Stomach (tissue), 9 donors: ENCODE data around the gene ERBB4. TPM values are rescaled to one million over a fixed set of nuclear protein-coding genes. Genes with fewer than 3 reads are reported as not detected.

ENCODE experiments used
- DNase-seq, 2 donors: peaks; one replicate each; pipeline versions ENCODE4 v3.0.0 to v3.0.0-alpha.2; 2013 to 2019
- H3K27ac ChIP-seq, 5 donors: fragments of 200-600 bp in 4 of 5; sonication (generic) in 4 of 5; one replicate each; pipeline ENCODE4 v1.5.1; 2013 to 2019; ENCODE audit warnings: mild to moderate bottlenecking in 1 of 5, moderate library complexity in 1 of 5
- H3K27me3 ChIP-seq, 3 donors: fragments of 200-600 bp; sonication (generic); one replicate each; pipeline ENCODE4 v1.5.1; 2017 to 2019; ENCODE audit warnings: mixed run types in 1 of 3
- H3K36me3 ChIP-seq, 4 donors: fragments of 200-600 bp; sonication (generic); 1 replicate in 3 of 4; 2 replicates in 1 of 4; pipeline ENCODE4 v1.5.1; 2016 to 2019
- H3K4me1 ChIP-seq, 4 donors: fragments of 200-600 bp; sonication (generic); one replicate each; pipeline ENCODE4 v1.5.1; 2016 to 2019
- H3K4me3 ChIP-seq, 4 donors: fragments of 200-600 bp; sonication (generic) in 3 of 4; one replicate each; pipeline ENCODE4 v1.5.1; 2016 to 2019; ENCODE audit warnings: mild to moderate bottlenecking in 1 of 4
- H3K9me3 ChIP-seq, 4 donors: fragments of 200-600 bp; sonication (generic); one replicate each; pipeline ENCODE4 v1.5.1; 2016 to 2019
- EP300 ChIP-seq: sonication (generic); formaldehyde crosslinking; IDR thresholded peaks from one replicate; pipeline ENCODE4 v1.6.1; 2017; ENCODE audit warnings: antibody characterized with exemption
- POLR2A ChIP-seq, 4 donors: fragments of 450-650 bp; IDR thresholded peaks; one replicate each; pipeline ENCODE4 v1.6.1; 2016; ENCODE audit warnings: antibody characterized with exemption in 4 of 4, control low read depth in 2 of 4, mild to moderate bottlenecking in 1 of 4, moderate library complexity in 1 of 4
- POLR2AphosphoS5 ChIP-seq, 3 donors: sonication (generic); formaldehyde crosslinking; IDR thresholded peaks; one replicate each; pipeline ENCODE4 v1.6.1; 2016; ENCODE audit warnings: antibody characterized with exemption in 3 of 3
- WGBS, 5 donors: extraction: QIAGEN DNeasy Blood & Tissue Kit in 3 of 5; methylation state at CpG; one replicate each; pipeline versions ENCODE4 v1.1.5 to v1.1.7; 2013 to 2018; 5-methylcytosine and 5-hydroxymethylcytosine counted together
- intact Hi-C: fragments of 100-400 bp; cut with DNase I; formaldehyde crosslinking; loops from one replicate; pipeline ENCODE4 v1.15.1; 2023; ENCODE audit warnings: low total_unique reads
- polyA plus RNA-seq, 3 donors: library from polyadenylated mRNA; stranded (reverse); fragments of 200-250 nt; gene quantifications; one replicate each; pipeline ENCODE4 v1.2.3, GENCODE V29; 2013
- total RNA-seq, 5 donors: library from RNA; depleted of rRNA; stranded (reverse); fragments of >200 nt; gene quantifications; one replicate each; pipeline versions ENCODE4 v1.1.0 to v1.2.3, GENCODE V29; 2014 to 2016
- TF ChIP-seq, protein P1 (sequence below), 7 experiments: fragments of 450-650 bp in 4 of 7; fragments of 200-600 bp in 3 of 7; sonication (generic) in 3 of 7; IDR thresholded peaks; one replicate each; pipeline ENCODE4 v1.5.1; 2016 to 2019; ENCODE audit warnings: antibody characterized with exemption in 7 of 7, control low read depth in 2 of 7, mild to moderate bottlenecking in 1 of 7
- donor health status: healthy with polysubstance abuse.
- donor health status: Bipolar disorder and iron deficiency.
- donor health status: healthy.

ERBB4 gene
- total and polyA plus RNA-seq, 8 donors: 0.12 to 2.5 (median 0.45) TPM; not detected in 1

DNA sequence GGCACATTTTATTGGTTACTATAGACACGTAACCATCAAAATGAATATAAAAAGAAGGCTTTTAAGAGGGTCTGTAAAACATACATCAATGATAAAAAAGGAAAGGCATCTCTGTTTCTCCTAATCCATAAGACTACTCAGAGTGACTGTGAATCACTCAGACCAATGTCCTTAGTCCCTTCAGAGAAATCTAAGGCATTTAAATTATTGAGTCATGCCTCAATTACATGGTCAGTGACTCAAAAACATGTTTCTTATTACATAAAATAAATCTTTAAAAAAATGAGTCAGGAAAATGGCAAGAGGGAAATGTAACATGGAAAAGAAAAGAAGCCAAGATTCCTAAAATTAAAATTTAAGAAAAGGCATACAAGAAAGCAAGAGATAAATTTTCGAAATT is 146.6 kb downstream of the ERBB4 start:
- H3K27ac ChIP-seq: no peak overlapping the region
- no peaks in the 10 kb centered on the region for H3K27me3 ChIP-seq
- TF ChIP-seq POLR2AphosphoS5 (IDR thresholded peaks at IDR 0.05): no peak
- no peak for TF ChIP-seq POLR2A (IDR thresholded peaks at IDR 0.05)
- TF ChIP-seq, protein P1, sequence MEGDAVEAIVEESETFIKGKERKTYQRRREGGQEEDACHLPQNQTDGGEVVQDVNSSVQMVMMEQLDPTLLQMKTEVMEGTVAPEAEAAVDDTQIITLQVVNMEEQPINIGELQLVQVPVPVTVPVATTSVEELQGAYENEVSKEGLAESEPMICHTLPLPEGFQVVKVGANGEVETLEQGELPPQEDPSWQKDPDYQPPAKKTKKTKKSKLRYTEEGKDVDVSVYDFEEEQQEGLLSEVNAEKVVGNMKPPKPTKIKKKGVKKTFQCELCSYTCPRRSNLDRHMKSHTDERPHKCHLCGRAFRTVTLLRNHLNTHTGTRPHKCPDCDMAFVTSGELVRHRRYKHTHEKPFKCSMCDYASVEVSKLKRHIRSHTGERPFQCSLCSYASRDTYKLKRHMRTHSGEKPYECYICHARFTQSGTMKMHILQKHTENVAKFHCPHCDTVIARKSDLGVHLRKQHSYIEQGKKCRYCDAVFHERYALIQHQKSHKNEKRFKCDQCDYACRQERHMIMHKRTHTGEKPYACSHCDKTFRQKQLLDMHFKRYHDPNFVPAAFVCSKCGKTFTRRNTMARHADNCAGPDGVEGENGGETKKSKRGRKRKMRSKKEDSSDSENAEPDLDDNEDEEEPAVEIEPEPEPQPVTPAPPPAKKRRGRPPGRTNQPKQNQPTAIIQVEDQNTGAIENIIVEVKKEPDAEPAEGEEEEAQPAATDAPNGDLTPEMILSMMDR (IDR thresholded peaks at IDR 0.05): no peak
- no peaks in the 10 kb centered on the region for H3K9me3 ChIP-seq
- no peaks in the 10 kb centered on the region for H3K36me3 ChIP-seq
- no peak for DNase-seq
- intact Hi-C loops: no loop called here
- 77 to 95% (median 82%) methylated on average over 2 of the region's 2 CpGs for WGBS, 5 donors
- no peak overlapping the region for H3K4me3 ChIP-seq
- no peaks in the 10 kb centered on the region for H3K4me1 ChIP-seq

DNA sequence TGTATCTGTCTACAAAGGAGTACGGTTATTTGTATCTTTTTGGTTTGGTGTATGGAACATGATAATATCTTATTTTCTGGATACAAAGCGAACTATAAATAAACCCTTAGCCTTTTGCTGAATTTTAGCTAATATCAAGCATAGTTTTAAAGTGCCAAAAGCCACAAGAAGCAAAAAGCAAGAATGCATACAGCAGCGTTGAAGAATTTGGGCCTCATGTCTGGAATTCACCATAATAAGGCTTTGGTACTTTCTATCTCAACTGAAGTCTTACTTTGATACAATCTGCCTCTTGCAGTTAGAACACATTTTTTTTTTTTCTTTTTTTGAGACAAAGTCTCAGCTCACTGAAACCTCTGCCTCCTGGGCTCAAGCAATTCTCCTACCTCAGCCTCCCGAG is 151.5 kb downstream of the ERBB4 start:
- TF ChIP-seq, protein P1 (IDR thresholded peaks at IDR 0.05): no peak
- no peak for TF ChIP-seq POLR2AphosphoS5 (IDR thresholded peaks at IDR 0.05)
- no peak for TF ChIP-seq EP300
- no peak for TF ChIP-seq POLR2A (IDR thresholded peaks at IDR 0.05)
- Histone ChIP-seq H3K9me3 (no peaks in the 10 kb centered on the region), H3K4me3 (no peak overlapping the region), H3K4me1 (no peaks in the 10 kb centered on the region), H3K36me3 (no peaks in the 10 kb centered on the region), H3K27ac (no peak overlapping the region), H3K27me3 (no peaks in the 10 kb centered on the region)
- no peak for DNase-seq
- intact Hi-C loops: no loop called here
- 87 to 93% (median 90%) methylated on average over 4 of the region's 4 CpGs for WGBS, 5 donors

DNA sequence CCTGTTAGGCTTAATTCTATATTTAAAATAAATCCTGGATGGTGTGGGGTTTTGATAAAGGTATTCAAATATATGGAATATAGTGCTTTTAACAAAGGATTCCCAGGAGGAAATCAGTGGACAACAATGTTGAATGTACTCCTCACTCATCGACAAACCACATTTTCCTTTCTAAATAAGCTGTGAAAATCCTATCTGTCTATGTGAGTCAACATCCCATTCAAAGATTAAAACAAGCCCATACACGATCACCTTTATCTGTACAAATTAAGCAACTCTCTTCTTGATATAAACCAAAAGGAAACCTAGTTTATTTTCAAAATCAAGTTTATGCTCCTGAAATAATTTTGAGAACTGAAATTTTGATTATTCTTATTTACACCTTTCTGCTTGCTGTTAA is 153.4 kb downstream of the ERBB4 start:
- TF ChIP-seq POLR2A (IDR thresholded peaks at IDR 0.05) (no peak), POLR2AphosphoS5 (IDR thresholded peaks at IDR 0.05) (no peak), EP300 (no peak)
- TF ChIP-seq, protein P1 (IDR thresholded peaks at IDR 0.05): no peak
- Histone ChIP-seq H3K27ac (no peak overlapping the region), H3K36me3 (no peaks in the 10 kb centered on the region), H3K9me3 (no peaks in the 10 kb centered on the region), H3K27me3 (no peaks in the 10 kb centered on the region), H3K4me3 (no peak overlapping the region), H3K4me1 (no peaks in the 10 kb centered on the region)
- no peak for DNase-seq
- 30 to 52% (median 36%) methylated on average over 2 of the region's 2 CpGs for WGBS, 5 donors
- intact Hi-C loops: no loop called here

DNA sequence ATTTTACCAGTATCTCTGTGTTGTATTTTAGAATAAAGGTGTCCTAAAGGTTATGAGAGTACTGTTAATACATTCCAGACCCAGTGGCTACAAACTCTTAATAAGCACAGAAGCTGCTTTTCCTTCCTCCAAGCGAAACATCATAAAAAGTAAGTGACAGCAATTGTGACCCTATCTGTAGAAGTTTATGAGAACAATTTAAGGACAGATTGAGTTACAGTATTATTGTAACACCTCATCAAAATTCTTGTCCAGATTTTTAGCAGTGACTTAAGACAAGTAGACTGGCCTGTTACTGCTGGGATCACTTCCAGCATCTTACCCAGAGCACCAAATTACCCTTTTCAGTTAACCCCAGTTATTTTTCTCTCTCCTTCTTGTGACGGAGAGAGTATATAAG is 154.6 kb downstream of the ERBB4 start:
- Histone ChIP-seq H3K36me3 (no peaks in the 10 kb centered on the region), H3K9me3 (no peaks in the 10 kb centered on the region), H3K27me3 (no peaks in the 10 kb centered on the region), H3K27ac (no peak overlapping the region), H3K4me1 (no peaks in the 10 kb centered on the region), H3K4me3 (no peak overlapping the region)
- no peak for DNase-seq
- no peak for TF ChIP-seq POLR2AphosphoS5 (IDR thresholded peaks at IDR 0.05)
- no peak for TF ChIP-seq EP300
- TF ChIP-seq, protein P1 (IDR thresholded peaks at IDR 0.05): no peak
- no peak for TF ChIP-seq POLR2A (IDR thresholded peaks at IDR 0.05)
- intact Hi-C loops: no loop called here
- 75 to 88% (median 87%) methylated on average over 2 of the region's 2 CpGs for WGBS, 5 donors
